ENCODE measurements around the gene CDK14. TPM values are rescaled to one million over a fixed set of nuclear protein-coding genes. Genes with fewer than 3 reads are reported as not detected.
"Not testable (repeated sequence)": the region's sequence is repeated elsewhere in the genome, so short reads cannot be mapped to it uniquely, and the experiment has no call there.

Gene CDK14
- total and polyA plus RNA-seq, 2 donors, result 8.8 to 78.5 TPM

DNA sequence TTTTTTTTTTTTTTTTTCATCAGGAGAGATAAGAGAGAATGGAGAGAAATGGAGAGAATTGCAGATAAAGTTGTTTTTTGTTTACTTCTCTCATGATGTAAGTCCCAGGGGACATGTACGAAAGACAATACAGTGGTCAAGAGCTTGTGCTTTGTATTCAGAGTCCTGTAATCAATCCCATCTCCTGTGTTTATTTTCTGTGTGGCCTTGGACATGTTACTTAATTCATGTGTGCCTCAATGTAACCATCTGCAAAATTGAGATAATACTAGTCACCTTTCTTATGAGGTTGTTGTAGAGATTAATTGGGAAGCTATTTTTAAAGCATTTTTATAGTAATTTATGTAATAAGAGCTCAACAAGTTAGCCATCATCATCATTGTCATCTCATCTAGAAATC is 117.5 kb downstream of the CDK14 start:
- Histone ChIP-seq H3K27ac (ENCODE audit: low read depth) (no peak overlapping the region), H3K36me3 (ENCODE audit: insufficient read depth) (no peaks in the 10 kb centered on the region), H3K4me3 (ENCODE audit: low read depth, low read length) (no peak overlapping the region), H3K4me1 (ENCODE audit: insufficient read depth) (no peaks in the 10 kb centered on the region)
- 81% methylated on average over 1 of the region's 1 CpG for WGBS
- no peak for DNase-seq (ENCODE audit: extremely low spot score)

DNA sequence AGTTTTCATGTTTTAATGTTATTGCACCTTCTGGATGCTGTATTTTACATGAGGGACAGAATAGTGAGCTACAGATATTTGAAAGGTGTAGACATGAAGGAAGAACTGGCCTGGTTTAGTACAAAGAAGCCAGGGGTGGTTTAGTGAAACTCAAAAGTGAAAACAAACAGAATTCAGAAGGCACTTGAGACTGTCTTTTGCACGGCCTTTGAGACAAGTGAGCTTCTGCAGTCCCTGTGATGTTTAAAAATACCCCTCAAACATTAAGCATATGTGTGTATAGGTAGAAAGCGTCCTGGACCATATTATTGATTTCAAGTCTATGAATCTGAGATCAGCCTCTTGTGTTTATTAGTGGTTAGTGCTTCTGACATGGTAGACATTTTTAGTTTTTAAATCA is 118.9 kb downstream of the CDK14 start:
- no peaks in the 10 kb centered on the region for H3K4me1 ChIP-seq (ENCODE audit: insufficient read depth)
- 85% methylated on average over 2 of the region's 2 CpGs for WGBS
- no peak overlapping the region for H3K27ac ChIP-seq (ENCODE audit: low read depth)
- H3K4me3 ChIP-seq (ENCODE audit: low read depth, low read length), result no peak overlapping the region
- no peak for DNase-seq (ENCODE audit: extremely low spot score)
- no peaks in the 10 kb centered on the region for H3K36me3 ChIP-seq (ENCODE audit: insufficient read depth)

DNA sequence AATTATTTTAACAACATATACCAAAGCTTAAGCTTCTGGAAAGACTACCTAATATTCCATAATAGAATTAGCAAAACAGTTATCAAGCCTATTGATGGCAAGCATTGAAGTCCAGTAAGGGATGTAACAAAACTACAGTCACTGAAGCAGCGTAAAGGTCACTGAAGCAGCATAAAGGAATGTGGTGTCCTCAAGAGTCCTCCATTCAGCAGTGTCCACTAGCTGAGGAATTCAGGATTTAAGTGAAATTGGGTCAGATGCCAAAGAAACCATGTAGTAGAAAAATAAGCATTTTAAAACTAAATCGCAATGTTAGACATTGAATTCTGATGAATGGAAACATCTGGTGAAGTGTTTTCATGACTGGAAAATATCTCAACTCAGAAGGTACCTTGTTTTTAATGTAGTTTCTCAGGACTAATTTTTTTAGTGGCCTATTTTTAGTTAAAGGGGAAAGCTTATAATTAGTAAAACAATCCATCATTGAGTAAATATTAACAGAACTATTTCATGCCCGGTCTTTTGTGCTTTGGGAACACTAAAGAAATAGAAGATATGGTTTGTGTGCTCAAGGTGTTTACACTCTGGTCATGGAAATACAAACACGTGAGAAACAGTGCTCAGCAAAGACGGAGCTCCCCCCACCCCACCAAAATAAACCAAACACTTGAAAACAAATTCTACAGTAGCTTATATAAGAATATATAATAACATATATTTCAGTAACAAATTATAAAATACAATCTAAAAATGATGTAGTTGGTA is 121.4 kb downstream of the CDK14 start:
- WGBS, result 68% methylated on average over 5 of the region's 5 CpGs
- H3K4me1 ChIP-seq (ENCODE audit: insufficient read depth), result no peaks in the 10 kb centered on the region
- H3K27ac ChIP-seq (ENCODE audit: low read depth), result no peak overlapping the region
- DNase-seq (ENCODE audit: extremely low spot score), result no peak
- H3K36me3 ChIP-seq (ENCODE audit: insufficient read depth), result no peaks in the 10 kb centered on the region
- H3K4me3 ChIP-seq (ENCODE audit: low read depth, low read length), result no peak overlapping the region

DNA sequence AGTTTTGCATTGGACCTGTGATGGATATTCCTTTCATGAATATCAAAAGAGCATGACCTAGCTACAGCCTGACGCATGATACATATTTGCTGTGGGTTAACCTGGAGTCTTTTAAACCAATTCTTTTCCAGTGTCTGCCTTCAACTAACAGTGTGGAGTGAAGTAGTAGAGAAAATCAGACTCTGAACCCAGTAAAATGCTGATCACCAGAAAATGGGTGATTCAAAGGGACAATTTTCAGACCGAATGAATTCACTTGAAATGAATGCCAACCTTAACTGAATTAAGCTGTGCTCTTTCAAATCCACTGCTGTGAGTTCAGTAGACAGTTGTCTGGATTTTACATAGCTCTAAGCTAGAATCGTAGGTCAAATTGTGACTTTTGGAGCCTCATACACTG is 123.0 kb downstream of the CDK14 start:
- H3K27ac ChIP-seq (ENCODE audit: low read depth), result no peak overlapping the region
- no peak for DNase-seq (ENCODE audit: extremely low spot score)
- WGBS, result 86% methylated on average over 3 of the region's 3 CpGs
- H3K4me3 ChIP-seq (ENCODE audit: low read depth, low read length), result no peak overlapping the region
- no peaks in the 10 kb centered on the region for H3K4me1 ChIP-seq (ENCODE audit: insufficient read depth)
- no peaks in the 10 kb centered on the region for H3K36me3 ChIP-seq (ENCODE audit: insufficient read depth)

- DNase-seq (ENCODE audit: extremely low spot score), result no peak
- no peak overlapping the region for H3K27ac ChIP-seq (ENCODE audit: low read depth)
- WGBS, result 27% methylated on average over 4 of the region's 4 CpGs
- H3K36me3 ChIP-seq (ENCODE audit: insufficient read depth), result no peaks in the 10 kb centered on the region
- no peaks in the 10 kb centered on the region for H3K4me1 ChIP-seq (ENCODE audit: insufficient read depth)
- no peak overlapping the region for H3K4me3 ChIP-seq (ENCODE audit: low read depth, low read length)
Measured at GRCh38 chr7:90720984-90721760, 125.1 kb downstream of the CDK14 start.

DNA sequence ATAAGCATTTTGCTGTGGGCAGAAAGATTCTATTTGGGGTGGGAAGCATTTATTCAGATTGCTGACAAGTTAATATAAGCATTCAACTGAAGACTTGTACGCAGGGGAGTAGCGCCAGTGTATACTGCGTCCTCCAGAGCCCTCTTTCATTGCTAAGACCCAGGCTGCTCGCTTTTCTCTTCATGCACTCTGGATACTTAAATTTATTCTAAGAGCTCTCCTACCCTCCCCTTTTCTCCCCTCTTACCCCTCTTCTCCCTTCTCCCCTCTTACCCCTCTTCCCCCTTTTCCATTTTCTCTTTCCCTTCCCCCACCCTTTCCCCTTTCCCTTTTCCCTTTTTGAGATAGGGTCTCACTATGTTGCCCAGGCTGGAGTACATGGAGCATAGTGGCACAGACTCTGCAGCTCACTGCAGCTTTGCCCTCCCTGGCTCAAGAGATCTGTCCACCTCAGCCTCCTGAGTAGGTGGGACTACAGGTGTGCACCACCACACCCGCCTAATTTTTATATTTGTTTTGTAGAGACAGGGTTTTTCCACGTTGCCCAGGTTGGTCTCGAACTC is 125.8 kb downstream of the CDK14 start:
- 83% methylated on average over 7 of the region's 7 CpGs for WGBS
- no peak overlapping the region for H3K4me3 ChIP-seq (ENCODE audit: low read depth, low read length)

DNA sequence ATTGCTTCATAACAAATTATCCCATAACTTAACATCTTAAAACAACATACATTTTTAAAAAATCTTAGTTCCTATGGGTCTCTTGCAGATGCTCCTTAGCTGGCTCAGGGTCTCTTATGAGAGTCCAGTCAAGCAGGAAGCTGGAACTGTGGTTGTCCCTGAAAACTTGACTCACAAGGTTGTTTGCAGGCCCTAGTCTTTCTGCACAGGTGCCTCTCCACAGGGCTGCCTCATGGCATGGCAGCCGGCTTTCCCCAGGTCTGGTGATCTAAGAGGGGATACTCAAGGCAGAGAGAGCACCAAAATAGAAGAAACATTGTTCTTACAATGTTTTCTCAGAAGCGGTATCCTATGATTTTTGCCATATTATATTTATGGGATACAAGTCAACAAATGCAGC is 127.1 kb downstream of the CDK14 start:
- Histone ChIP-seq H3K4me1 (ENCODE audit: insufficient read depth) (no peaks in the 10 kb centered on the region), H3K27ac (ENCODE audit: low read depth) (no peak overlapping the region), H3K36me3 (ENCODE audit: insufficient read depth) (no peaks in the 10 kb centered on the region), H3K4me3 (ENCODE audit: low read depth, low read length) (no peak overlapping the region)
- 97% methylated on average over 2 of the region's 2 CpGs for WGBS
- DNase-seq (ENCODE audit: extremely low spot score), result no peak

More for the DNA sequence above, 125.8 kb downstream of the CDK14 start:
- no peak for DNase-seq (ENCODE audit: extremely low spot score)
- no peaks in the 10 kb centered on the region for H3K36me3 ChIP-seq (ENCODE audit: insufficient read depth)
- H3K4me1 ChIP-seq (ENCODE audit: insufficient read depth), result no peaks in the 10 kb centered on the region
- H3K27ac ChIP-seq (ENCODE audit: low read depth), result no peak overlapping the region

DNA sequence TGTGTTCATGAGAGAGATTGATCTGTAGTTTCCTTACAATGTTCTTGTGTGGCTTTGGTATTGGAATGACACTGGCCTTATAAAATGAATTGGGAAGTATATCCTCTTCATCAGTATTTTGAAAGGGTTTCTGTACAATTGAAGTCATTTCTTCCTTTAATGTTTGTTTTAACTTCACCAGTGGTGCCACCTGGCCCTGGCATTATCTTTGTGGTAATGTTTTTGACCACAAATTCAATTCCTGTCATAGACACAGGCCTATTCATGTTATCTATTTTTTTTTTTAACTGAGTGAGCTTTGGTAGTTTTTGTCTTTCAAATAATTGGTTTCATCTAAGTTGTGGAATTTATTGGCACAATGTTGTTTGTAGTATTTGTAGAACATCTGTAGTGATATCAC is 127.7 kb downstream of the CDK14 start:
- no peak overlapping the region for H3K27ac ChIP-seq (ENCODE audit: low read depth)
- no peaks in the 10 kb centered on the region for H3K4me1 ChIP-seq (ENCODE audit: insufficient read depth)
- H3K36me3 ChIP-seq (ENCODE audit: insufficient read depth), result no peaks in the 10 kb centered on the region
- DNase-seq (ENCODE audit: extremely low spot score), result no peak
- H3K4me3 ChIP-seq (ENCODE audit: low read depth, low read length), result no peak overlapping the region

DNA sequence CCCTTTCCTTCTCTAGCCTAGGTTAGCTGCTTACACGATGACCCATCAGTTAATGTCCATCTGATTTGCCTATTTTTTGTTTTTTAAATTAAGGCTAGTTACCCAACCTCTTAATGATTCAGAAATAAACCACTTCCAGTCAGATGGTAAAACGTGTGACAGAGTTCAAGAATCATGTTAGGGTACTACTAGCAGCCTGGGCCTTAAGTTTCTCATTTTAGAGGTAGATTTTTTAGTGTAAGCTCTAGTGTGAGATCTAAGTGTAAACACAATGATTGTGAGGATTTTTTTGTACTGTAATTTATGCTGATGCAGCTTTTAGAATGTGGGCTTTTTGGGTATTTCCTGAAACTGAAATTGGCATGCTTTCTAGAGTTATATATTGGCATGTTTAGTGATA is 130.0 kb downstream of the CDK14 start:
- no peak for DNase-seq (ENCODE audit: extremely low spot score)
- Histone ChIP-seq H3K4me3 (ENCODE audit: low read depth, low read length) (no peak overlapping the region), H3K36me3 (ENCODE audit: insufficient read depth) (no peaks in the 10 kb centered on the region), H3K4me1 (ENCODE audit: insufficient read depth) (no peaks in the 10 kb centered on the region), H3K27ac (ENCODE audit: low read depth) (no peak overlapping the region)
- 68% methylated on average over 2 of the region's 2 CpGs for WGBS

DNA sequence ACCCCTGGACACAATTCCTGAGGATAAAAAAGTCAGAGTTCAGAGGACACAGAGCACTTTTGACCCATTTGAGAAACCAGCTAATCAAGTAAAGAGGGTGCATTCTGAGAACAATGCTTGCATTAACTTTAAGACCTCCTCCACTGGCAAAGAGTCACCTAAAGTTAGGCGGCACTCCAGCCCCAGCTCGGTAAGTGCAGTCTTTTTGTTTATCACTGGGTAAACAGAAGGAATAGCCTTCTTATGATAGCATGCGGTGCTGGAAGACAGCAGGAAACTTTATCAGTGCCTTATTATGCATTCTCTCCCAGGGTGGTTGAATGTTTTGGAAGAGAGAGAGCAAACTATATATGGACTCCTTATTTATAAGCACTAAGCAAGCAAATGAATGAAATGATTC is 130.5 kb downstream of the CDK14 start:
- no peak overlapping the region for H3K27ac ChIP-seq (ENCODE audit: low read depth)
- 9% methylated on average over 3 of the region's 3 CpGs for WGBS
- no peak for DNase-seq (ENCODE audit: extremely low spot score)
- H3K4me1 ChIP-seq (ENCODE audit: insufficient read depth), result no peaks in the 10 kb centered on the region
- H3K4me3 ChIP-seq (ENCODE audit: low read depth, low read length), result no peak overlapping the region
- no peaks in the 10 kb centered on the region for H3K36me3 ChIP-seq (ENCODE audit: insufficient read depth)

- no peak for DNase-seq (ENCODE audit: extremely low spot score)
- no peak overlapping the region for H3K27ac ChIP-seq (ENCODE audit: low read depth)
- no peaks in the 10 kb centered on the region for H3K4me1 ChIP-seq (ENCODE audit: insufficient read depth)
- H3K36me3 ChIP-seq (ENCODE audit: insufficient read depth), result no peaks in the 10 kb centered on the region
- H3K4me3 ChIP-seq (ENCODE audit: low read depth, low read length), result no peak overlapping the region
Measured at GRCh38 chr7:90727412-90727811, 131.3 kb downstream of the CDK14 start.

DNA sequence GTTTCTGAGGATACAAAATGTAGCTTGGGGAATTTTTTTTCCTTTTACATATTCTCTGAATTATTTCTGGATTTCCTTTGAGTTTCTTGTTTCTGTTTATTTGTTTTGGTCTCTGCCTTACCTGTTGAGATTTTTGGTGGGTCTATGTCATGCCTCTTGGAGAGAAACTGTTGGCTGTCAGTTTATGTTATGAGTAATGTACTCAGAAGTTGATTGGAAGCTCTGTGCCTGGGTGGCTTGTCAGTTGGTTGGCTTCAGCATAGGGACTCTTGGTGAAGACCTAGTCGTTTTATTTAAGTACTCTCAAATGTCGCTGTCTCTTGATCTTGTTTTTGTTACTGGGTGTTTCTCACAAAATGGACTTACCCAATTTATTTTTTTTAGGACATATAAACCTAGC is 132.4 kb downstream of the CDK14 start:
- no peaks in the 10 kb centered on the region for H3K4me1 ChIP-seq (ENCODE audit: insufficient read depth)
- DNase-seq (ENCODE audit: extremely low spot score), result no peak
- H3K36me3 ChIP-seq (ENCODE audit: insufficient read depth), result no peaks in the 10 kb centered on the region
- H3K4me3 ChIP-seq (ENCODE audit: low read depth, low read length), result no peak overlapping the region
- WGBS, result 90% methylated on average over 2 of the region's 2 CpGs
- H3K27ac ChIP-seq (ENCODE audit: low read depth), result no peak overlapping the region

DNA sequence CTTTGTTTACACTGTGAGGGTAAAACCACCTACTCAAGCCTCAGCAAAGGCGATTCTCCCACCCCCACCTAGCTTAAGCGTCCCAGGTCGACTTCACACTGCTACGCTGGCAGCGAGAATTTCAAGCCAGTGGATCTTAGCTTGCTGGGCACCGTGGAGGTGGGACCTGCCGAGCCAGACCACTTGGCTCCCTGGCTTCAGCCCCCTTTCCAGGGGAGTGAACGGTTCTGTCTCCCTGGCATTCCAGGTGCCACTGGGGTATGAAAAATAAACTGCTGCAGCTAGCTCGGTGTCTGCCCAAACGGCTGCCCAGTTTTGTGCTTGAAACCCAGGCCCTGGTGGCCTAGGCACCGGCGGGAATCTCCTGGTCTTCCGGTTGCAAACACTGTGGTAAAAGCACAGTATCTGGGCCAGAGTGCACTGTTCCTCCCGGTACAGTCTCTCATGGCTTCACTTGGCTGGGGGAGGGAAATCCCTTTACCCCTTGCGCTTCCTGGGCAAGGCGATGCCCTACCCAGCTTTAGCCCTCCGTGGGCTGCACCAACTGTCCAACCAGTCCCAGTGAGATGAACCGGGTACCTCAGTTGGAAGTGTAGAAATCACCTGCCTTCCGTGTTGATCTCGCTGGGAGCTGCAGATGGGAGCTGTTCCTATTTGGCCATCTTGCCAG is 139.6 kb downstream of the CDK14 start:
- not testable (repeated sequence) for H3K36me3 ChIP-seq (ENCODE audit: insufficient read depth); DNase-seq (ENCODE audit: extremely low spot score); H3K4me1 ChIP-seq (ENCODE audit: insufficient read depth); H3K4me3 ChIP-seq (ENCODE audit: low read depth, low read length); H3K27ac ChIP-seq (ENCODE audit: low read depth)
- WGBS, result 92% methylated on average over 20 of the region's 20 CpGs

DNA sequence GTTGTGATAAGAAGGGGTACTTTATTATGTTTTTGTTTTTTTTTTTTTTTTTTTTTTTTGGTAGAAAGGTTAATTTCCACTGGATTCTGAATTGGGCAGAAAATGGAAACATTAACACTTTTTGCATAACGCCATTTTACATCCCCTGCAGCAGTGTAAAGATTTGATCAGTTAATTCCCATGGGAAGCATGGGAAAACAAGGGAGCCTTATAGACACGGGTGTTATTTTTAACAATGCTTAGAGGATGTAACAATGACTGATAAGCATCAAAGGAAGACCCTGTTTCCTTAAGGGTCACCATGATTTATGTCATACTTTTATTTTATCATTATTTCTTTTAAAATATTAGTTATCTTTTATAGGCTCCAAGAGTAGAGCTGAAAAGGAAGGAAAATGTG is 140.2 kb downstream of the CDK14 start:
- WGBS, result 83% methylated on average over 2 of the region's 2 CpGs
- no peak for DNase-seq (ENCODE audit: extremely low spot score)
- H3K27ac ChIP-seq (ENCODE audit: low read depth), result no peak overlapping the region

More for the DNA sequence above, 140.2 kb downstream of the CDK14 start:
- Histone ChIP-seq H3K4me3 (ENCODE audit: low read depth, low read length) (no peak overlapping the region), H3K36me3 (ENCODE audit: insufficient read depth) (no peaks in the 10 kb centered on the region), H3K4me1 (ENCODE audit: insufficient read depth) (no peaks in the 10 kb centered on the region)
